GM21515 (cell line): Measurements from ENCODE around the gene CAGE1.

Source experiments
- ATAC-seq: cut with Tn5 transposase; IDR thresholded peaks from one replicate; pipeline ENCODE4 v1.9.1; 2021; ENCODE audit not compliant: unreplicated experiment

The CAGE1 gene

DNA sequence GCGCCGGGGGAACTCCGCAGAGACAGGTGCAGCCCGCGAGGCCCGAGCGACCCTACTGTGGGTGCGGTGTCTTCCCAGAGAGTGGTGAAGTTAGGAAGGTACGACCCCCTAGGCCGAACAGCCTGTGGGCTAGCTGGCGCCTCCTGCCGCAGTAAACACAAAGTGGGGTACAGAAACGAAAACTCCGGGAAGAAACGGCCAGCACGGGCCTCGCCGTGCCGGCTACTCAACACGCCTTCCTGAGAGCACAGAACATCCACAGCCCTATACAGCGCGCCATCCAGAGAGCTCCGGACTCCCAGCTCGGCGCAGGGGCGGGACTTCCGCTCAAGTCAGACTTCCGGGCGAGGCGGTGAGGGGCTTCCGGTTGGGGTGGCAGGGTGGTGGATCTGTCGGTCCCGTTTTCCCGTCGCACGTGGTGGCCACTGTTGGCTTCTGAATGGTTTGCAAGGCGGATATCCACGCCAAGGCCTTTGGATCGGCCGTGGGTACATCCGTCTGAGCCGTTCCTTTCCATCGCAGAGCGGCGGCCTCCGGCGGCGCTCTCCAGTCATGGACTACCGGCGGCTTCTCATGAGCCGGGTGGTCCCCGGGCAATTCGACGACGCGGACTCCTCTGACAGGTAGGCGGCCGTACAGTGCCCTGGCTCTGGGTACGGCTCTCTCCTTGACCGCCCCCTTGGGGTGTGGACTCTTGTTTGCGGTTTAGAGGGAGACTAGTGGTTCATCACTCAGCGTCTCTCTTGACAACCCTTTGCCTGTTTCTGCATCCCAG, at the start of gene CAGE1, which contains the start of gene RIOK1:
Gene CAGE1, minus strand, starts transcription at position 292 of the 775 bp plus-strand sequence. CDS start 2,569 bp downstream, outside the sequence.
Gene RIOK1, plus strand, starts transcription at position 358 of the 775 bp plus-strand sequence. Its CDS starts 195 bp downstream, at position 553.
- peak; percentile 97 for ATAC-seq

DNA sequence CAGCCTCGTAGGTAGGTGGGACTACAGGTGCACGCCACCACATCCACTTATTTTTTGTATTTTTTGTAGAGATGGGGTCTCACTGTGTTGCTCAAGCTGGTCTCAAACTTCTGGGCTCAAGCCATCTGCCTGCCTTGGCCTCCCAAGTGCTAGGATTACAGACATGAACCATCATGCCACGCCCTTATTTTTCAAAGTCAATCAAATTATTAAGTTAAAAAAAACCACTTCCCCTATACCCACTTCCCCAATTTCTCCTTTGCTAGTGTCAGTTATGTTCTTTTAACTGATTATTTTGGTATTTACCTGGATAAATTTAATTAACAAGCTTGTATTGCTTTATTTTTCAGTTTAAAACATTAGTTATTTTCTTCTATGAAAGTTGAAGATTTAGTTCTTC, 49.7 kb upstream of the CAGE1 start:
- ATAC-seq = no peak

DNA sequence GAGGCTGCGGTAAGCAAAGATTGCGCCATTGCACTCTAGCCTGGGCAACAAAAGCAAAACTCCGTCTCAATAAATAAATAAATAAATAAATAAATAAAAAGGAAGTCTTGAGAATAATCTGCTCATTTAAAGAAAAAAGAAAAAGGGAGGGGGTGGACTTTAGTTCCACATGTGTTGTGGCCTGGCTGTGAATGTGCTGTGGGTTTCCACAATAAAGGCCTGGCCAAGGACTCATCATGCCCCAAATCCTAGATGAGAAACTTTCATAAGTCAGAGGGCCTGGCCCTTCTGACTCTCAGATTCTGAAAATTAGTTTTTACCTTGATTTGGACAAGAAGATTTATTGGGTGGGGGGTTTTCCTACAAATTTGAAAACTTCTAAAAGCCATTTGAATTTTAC, 48.5 kb upstream of the CAGE1 start:
- no peak for ATAC-seq

- no peak for ATAC-seq
These were observed 45.1 kb upstream of the CAGE1 start for GRCh38 chr6:7434672-7435071.

- no peak for ATAC-seq
These were observed 43.6 kb upstream of the CAGE1 start for GRCh38 chr6:7433121-7433617.

DNA sequence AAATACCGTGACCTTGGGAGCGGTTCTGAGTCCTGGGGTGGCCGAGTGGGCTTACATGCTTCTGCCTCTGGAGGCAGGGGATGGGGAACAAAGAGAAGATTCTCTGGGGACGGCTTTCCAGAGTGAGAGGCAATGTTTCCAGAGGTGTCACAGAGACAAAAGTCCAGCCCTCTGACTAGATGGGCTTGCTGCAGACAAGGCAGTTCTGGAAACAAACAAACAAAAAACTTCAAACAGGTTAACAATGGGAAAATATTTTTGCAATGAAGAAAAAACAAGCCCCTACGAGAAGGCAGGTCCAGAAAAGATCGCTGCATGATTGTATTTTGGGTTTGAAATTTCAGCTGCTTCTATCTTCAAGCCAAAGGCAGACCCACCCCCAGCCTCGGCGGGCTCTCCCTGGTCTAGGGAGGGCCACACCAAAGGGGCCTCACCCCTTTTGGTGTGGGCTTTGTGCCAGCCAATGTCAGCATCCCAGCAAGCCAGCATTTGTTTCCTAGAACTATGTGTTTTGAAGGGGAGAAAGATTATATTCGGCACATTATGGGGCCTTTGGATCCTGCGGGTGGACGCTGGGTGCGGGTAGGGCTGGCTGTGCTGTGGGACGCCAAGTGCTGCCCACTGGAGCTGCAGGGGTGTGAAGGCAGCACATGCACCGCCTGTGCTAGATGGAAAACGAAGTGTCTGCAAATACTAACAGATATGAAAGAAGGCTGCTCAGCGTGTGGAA, 43.0 kb upstream of the CAGE1 start:
- ATAC-seq = no peak

GRCh38 chr6:7431674-7432390, 42.3 kb upstream of the CAGE1 start:
- ATAC-seq = no peak

- ATAC-seq = no peak
These were observed 41.8 kb upstream of the CAGE1 start for GRCh38 chr6:7431313-7431673.

- no peak for ATAC-seq
These were observed 37.1 kb upstream of the CAGE1 start for GRCh38 chr6:7426447-7427169.

- no peak for ATAC-seq
These were observed 36.3 kb upstream of the CAGE1 start for GRCh38 chr6:7425808-7426190.

- ATAC-seq = no peak
These were observed 35.6 kb upstream of the CAGE1 start for GRCh38 chr6:7424967-7425807.

- no peak for ATAC-seq
These were observed 34.5 kb upstream of the CAGE1 start for GRCh38 chr6:7424058-7424457.

DNA sequence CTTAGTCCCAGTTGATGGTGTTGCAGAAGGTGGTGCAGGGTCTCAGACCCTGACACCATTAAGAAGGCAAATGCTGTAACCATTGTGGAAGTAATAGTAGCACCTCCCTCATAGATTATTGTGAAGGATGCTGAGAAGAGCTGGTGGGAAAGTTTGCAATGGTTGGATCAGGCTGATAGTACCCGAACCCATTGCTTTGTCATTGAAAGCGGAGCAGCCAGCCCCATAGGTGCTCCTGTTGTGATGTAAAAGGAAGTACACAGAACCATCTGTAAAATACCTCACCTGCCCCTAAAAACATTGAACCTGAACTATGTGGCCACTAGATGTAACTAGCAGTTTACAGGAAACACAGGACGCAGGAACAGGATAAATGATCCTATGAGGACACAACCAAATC, 31.5 kb upstream of the CAGE1 start:
- ATAC-seq = no peak

DNA sequence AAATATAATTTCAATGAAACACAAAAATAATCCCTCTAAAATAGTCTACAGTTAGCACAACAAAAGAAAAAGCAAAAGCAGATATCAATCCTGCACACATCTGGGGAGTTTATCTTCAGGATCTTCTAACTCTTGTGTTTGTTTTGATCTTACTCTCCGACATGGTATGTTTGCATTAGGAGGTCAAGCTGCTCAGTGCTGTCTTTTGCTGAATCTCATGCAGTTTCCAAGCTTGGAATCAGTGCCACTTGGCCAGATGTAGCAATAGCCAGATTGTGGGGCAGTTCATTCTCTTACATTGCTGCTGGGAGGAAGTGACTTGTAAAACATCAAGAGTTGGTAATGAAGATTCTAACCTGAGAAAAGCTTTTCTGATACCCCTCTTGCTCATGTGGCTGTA, 29.5 kb upstream of the CAGE1 start:
- ATAC-seq = no peak

GRCh38 chr6:7418238-7418905, 28.8 kb upstream of the CAGE1 start:
- no peak for ATAC-seq

- ATAC-seq = no peak
These were observed 28.1 kb upstream of the CAGE1 start for GRCh38 chr6:7417684-7418083.

- ATAC-seq = no peak
These were observed 25.3 kb upstream of the CAGE1 start for GRCh38 chr6:7414811-7415210.

DNA sequence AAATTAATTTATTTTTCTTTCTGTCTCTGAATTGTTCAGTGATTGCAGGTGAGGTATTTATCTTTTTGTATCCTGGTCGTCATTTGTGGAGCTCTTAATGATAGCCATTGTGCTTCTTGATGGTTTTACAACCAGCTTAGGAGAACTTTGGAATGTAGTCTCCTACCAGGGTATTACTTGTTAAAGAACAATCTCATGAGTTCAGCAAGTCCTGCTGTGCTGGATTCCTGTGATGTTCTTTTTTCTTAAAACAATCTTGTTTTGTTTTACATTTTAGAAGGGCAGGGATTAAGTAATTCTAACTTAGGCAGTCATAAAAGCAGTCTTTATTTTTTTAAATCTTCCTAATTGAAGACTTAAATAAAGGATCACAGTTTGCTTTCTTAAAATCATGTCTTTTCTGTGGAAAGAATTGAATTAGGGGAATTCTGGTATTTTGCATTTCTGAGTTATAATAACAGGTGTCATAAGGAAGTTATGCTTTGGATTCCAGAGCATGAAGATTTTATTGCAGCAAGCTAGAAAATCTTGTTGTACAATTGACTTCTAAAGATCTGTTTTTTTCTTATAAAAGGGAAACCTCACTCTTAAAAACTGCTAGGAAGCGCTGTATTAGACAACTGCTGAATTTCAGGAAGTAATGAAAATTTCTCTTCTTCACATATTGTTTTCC, 23.7 kb upstream of the CAGE1 start:
- no peak for ATAC-seq

DNA sequence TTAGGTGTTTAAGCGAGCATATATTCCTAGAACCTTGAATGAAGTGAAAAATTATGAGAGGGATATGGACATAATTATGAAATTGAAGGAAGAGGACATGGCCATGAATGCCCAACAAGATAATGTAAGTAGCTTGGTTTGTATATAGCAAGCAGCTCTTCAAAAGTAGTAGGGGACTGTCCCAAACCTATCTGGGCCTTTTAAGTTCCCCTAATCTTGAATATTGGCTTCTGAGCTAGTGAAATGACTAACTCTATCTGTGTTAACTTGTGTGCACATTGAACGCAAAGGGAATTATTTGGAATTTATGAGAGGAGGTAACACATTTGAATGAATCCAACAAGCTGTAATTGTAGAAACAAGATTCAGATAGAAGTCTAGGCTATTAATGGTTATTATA, 21.8 kb upstream of the CAGE1 start:
- ATAC-seq = no peak
